HG02763 (cell line): ENCODE data around the gene RGS19.

Experiments
- ATAC-seq: cut with Tn5 transposase; IDR thresholded peaks from one replicate; pipeline ENCODE4 v1.9.1; 2021; ENCODE audit warnings: mild to moderate bottlenecking, moderate library complexity; ENCODE audit not compliant: unreplicated experiment

RGS19 gene

DNA sequence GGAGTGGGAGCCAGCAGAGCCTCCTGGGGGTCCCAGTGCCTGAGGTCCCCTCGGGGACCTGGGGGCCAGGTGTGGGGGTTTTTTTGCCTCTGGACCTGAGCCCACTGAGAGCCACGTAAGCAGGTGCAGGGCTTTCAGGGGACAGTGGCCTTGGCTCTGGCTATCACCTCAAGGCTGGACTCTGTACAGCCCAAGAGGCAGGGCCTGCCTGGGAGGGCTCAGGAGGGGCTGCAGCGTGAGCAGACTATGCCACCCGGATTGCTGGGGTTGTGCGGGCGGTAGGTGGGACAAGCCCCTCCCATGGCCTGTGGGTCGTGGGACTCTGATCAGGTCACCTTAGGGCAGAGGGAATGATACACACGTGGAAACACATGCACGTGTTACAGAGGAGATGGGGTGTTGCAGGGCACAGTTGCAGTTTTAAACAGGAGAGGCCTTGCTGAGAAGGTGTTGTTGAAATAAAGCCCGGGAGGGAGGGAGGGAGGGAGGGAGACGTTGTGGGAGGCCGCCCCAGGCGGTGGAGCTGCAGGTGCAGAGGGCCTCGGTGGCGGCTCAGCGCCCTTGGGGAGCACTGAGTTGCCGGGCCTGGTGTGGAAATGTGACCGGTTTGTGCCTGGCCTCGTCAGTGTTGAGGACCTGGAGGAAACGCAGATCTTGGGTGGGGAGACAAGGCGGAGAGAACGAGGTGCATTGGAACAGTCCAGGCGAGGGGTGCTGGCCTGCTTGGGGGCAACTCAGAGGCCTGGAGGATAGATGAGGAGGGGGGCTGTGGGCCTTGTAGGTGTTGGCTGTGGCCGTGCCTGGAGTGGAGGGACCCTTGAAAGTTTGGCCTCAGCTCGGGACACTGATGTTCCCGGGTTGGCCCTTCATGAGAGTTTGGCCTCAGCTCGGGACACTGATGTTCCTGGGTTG lies 14.0 kb downstream of the RGS19 start:
- ATAC-seq, result no peak

DNA sequence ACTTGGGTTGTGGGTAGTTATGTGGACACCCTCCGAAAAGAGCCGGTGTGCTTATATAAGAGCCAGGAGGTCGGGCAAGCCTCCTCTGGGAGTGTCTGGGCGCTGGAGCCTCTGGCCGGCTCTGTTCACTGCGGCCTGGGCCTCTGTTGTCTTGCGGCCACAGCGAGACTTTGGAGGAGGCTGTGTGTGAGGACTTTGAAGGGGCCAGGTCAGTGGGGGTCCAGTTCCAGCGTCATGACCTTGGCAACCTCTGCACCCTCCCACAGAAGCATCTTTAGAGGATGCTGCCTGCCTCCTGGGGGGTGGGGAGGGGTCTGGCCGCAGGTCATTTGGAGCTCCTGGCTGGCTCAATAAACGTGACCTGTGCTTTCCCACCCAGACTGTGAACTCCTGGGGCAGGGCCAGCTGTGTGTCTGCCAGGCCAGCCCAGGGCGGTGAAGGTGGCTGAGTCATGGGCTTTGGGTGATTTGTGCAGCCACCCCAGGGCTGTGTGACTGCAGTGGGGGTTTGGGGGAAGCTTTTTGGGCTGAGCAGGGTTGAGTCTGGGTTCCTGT lies 15.1 kb downstream of the RGS19 start:
- no peak for ATAC-seq

DNA sequence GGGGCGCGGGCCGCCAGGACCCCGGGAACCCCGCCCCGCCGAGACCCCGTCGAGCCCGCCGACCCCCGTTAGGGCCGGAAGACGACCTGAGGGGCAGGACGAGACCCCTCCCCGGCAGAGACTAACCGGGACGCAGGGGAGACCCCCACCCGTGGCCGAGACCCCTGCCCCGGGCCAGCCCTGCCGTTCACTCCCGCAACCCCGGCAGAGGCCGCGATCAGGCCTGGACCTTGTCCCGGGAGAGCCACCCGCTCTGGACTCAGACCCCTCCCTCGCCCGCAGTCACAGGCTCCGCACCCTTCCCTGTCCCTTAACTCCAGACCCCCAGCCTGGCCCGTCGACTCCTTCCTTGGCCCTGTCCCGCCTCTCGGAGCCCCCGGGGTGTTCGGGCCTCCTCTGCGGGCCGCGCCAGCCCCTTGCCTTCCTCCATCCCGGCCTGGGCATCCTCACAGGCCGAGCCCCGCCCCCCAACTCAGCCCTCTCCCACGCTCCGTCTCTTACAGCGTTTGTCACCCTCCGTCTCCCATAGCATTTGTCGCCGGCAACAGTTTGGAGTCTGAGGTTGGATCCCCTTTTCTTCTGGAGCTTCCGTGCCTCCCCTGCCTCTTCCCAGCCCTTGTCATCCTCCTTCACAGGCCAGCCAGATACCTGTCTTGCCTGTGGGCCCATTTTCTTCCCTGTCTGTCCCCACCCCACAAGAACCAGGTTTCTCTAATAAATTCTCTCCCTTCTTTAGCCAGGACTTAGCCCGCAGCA lies 15.8 kb downstream of the RGS19 start:
- ATAC-seq, result no peak

DNA sequence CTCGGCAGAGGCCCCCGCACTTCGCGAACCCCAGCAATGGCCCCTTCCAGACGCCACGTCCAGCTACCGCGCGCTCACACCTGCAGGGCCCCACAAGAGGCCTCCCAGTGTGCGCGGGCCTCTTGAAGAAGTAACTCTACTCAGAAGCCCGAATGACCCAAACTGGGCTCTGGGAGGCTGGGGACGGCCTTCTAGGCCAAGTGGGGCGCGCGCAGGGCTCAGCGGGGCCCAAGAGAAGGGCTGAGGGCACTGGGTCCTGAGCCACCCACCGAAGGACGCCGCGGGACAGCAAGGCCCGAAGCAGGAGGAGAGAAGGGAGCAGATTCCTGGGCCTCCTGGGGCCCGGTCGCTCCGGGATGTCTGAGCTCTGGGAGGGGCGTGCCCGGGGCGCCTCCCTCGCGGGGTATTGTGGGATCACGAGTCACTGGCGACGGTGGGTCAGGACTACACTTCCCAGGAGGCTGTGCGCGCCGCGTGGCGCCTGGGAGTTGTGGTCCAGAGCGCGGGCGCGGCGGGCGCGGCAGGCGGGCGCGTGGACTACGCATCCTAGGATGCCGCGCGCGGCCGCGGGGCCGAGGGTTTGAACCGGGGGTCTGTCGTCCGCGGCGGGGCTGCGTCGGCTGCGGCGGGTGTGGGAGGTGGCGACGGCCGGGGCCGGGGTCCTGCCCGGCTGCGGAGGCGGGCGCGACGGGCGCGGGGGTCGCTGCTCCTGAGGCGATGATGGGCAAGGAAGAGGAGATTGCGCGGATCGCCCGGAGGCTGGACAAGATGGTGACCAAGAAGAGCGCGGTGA lies 16.5 kb downstream of the RGS19 start, which contains the start of gene TCEA2:
Gene TCEA2 (plus strand): TSS at position 603 of the 793 bp plus-strand sequence. CDS start 115 bp downstream, at position 718.
- ATAC-seq, result peak; percentile 83

DNA sequence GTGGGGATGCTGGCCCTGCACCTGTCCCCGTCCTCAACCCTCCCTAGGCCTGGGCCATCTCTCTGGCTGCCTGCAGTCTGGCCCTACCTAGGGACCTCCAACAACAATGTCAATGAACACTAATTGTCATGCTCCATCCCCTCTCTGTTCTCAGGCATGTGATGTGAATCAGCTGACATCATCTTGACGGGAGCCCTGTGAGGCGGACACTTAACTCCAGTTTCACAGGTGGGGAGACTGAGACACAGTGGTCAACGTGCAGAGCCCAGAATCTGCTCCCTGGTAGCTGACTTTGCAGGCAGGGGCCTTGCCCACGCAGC lies 17.1 kb downstream of the RGS19 start:
- no peak for ATAC-seq

DNA sequence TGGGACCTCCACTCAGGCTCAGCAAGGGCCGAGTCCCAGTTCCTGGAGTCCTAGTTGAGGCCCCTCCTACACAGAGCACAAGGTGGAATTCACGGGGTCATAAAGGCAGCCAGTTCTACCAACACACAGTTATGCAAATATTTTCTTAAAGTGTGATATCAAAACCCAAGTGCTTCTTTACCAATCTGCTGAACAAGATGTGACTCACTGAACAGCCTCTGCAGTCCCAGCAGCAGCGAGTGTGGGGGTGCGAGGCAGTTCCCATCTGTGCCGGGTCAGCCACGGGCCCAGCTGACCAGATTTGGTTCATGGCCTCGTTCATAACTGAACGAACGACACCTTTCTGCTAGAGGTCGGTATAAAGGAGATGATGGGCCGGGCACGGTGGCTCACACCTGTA lies 20.8 kb downstream of the RGS19 start:
- no peak for ATAC-seq

DNA sequence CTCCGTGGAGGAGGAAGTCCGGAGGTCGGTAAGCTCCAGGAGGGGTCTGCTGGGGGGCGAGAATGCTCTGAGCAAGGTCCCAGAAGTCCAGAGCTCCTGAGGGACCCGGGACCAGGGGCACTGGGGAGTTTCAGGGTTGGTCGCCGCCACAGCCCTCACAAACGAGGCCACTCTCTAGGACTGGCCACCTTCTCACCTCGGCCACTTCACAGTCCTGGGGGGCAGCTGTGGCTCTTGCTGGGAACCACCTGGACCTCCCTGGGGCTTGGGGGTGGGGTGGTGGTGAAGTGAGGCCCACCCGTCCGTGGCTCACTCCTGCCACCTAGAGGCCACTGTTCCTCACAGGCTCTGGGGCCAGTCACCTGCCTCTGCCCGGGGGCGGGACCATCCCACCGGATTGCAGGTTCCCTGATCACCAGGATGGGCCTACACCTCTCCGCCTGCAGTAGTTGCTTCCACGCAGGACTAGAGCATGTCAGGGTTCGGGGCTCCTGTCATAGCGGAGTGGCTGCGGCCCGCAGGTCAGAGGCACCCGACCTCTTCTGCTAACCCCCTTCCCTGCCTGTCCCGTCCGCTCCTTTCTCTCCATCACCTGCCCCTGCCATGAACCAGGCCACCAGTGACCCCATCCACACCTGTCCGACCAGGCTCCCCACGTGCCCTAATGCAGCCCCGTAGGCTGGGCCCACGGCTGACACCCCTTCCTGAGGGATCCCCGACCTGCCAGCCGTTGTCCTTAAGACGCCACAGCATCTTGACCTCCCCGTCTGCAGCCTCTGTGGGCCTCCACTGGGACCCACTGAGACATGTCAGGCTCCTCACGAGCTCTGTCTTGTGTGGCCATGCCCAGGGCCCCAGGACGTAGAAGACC lies 21.5 kb downstream of the RGS19 start:
- ATAC-seq, result no peak

DNA sequence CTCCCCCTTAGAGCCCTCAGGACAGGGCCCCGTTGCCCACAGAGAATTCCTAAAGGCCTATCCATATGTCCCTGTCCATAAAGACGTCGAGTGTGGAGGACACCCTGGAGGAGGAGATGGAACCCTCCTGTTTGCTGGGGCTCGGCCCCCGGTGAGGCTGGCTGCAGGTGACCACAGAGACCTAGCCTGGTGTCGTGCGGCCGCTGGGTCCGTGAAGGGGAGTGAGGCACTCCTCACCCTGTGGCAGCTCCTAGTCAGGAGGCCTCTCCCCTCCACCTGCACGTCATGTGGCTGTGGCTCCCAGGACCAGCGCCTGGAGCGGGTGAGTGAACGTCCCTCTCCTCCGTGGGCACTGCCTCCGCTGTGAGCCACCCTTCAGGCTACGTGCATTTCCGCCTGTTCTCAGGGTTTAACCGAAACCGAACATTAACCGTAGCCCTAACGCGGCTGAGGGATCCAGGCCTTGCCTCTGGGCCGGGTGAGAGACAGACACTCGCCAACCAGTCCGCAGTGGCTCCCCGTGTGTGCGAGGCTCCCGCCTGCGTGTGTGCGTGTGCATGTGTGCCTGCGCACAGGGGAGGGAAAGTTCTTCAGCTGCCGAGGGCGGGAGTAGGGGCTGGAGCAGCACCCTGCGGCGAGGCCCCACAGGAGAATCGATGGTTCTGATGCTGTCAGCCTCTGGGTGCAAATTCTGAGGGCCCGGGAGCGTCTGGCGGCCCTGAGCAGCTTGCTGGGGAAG lies 22.3 kb downstream of the RGS19 start:
- no peak for ATAC-seq

DNA sequence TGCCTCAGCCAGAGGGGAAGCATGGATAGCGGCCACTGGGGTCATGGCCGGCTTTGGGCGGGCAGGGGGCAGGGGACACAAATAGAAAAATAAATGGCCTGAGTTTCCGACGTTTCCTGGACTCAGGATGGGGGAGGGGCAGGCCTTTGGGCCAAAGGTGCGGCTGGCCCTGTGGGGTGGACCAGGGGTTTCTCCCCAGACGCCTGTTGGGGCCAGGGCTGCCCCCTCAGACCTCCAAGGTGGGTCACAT lies 22.8 kb downstream of the RGS19 start:
- no peak for ATAC-seq

DNA sequence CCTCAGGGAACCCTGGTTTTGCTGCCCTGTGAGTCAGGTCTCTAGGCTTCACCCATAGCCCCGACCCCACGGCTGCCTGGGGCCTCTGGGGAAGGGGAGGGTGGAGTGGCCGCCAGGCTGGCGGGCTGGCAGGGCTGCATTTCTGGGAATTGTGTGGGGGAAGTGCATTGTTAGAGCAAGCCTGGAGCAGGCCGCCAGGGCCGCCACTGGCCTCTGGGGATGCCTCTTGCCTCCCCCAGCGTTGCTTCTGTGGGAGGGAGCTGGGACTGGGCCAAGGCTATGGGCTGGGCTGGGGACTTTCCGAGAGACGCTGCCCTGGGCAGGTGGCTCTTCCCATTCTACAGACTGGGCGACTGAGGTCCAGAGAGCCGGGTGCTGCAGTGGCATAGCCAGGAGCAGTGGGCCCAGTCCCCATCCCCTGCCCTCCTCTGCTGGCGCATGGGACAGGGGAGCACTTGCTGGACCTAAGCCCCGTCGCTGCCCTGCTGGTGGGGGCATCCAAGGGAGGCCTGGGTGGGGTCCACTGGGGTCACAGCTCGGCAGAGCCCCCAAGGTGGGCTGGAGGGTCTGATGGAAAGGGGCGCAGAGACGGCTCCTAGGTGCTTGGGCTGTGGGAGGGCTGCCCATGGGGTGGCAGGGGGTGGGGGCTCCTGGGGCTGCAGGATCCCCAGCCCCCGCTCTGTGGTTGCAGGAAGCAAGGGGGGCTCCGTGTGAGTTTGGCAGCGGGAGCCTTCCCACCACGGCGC lies 23.3 kb downstream of the RGS19 start:
- ATAC-seq, result no peak

DNA sequence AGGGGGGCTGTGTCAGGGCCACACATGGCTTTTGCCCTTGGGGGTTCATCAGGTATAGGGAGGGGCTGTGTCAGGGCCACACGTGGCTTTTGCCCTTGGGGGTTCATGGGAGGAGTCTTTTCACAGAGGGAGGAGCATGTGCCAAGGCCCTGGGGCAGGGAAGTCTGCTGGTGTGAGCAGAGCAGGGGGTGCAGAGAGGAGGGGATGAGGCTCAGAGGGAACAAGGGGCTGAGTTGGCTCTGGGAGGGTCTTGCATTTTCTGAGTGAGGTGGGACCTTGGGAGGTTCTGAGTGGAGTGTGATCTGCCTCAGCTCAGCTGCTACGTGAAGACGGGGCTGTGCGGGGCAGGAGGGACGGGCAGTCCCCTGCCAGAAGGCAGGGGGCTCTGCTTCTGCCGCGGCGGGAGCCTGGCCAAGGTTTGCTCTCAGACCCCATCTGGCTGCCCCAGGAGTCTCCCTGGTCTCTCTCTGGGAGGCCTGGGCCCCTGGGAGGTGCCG lies 23.9 kb downstream of the RGS19 start:
- no peak for ATAC-seq

DNA sequence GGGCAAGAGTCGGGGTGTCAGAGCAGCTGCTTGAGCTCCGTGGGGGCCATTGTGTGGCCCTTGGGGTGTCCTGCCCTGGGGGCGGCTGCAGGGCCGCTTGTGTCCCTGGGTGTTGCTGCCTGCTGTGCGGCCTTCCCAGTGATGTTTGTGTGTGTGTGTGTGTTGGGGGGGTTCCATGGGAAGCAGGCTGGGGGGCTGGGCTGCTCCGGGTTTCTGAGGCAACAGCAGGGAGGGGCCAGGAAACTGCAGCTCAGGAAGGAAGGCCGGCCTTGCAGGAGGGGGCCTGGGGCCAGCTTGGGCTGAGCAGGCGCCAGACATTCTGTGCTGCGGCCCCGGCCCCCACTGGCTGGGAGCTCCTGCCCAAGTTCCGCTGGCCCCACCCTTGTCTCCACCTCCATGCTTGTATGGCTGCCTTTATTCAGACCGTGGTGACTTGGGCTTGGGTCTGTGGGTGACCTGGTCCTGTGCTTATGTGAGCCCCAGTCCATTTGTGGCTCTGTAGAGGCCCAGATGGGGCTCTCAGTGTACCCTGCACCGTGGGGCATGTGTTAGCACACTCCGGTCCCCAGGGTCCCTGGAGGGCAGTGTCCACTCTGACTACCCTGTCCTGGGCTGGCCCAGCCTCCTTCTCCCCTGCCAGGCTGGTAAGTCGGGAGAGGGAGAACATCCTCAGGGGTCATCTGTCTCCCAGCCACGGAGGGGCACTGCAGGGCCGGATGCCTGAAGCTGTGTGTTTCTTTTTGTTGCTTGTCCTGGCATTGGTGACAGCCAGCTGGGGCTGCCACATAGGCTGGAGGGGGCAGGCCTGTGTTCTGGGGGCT lies 25.3 kb downstream of the RGS19 start:
- ATAC-seq, result no peak

DNA sequence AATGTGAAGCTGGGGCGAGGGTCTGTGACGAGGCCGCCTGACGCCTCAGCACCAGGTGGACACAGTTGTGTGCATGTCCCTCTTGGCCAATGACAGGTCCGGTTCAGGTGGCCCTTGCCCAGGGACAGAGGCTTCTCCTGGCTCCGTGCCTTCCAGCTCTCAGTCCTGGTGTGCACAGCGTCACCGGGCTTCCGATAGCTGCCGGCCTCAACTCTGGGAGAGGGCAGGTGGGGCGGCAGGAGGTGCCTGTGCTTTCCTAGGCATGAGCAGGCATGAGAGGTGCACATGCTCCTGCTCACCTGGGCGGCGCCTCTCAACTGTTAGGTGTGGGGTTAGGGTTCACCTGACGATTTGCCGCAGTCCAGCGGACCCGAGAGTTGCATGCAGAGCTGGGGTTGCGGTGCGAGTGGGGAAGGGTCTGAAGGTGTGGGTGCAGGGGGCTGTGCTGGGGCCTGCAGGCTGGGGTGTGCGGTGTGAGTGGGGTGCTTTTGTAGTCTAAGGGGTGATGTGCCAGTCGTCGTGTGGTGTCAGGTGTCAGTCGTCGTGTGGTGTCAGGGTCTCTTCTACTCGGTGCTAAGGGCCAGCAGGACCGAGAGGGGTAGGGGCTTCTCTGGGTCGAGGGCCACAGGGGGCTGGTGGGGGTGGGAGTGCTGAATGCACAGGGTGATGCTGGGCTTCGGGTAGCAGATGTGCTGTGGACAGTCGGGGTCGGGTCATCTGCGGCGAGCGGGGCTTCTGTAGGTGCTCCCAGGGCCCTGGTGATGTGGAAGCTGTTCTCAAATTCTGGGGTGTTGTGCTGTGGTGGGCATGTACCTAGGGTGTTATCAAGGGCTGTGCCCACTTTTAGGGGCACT lies 26.1 kb downstream of the RGS19 start:
- no peak for ATAC-seq

DNA sequence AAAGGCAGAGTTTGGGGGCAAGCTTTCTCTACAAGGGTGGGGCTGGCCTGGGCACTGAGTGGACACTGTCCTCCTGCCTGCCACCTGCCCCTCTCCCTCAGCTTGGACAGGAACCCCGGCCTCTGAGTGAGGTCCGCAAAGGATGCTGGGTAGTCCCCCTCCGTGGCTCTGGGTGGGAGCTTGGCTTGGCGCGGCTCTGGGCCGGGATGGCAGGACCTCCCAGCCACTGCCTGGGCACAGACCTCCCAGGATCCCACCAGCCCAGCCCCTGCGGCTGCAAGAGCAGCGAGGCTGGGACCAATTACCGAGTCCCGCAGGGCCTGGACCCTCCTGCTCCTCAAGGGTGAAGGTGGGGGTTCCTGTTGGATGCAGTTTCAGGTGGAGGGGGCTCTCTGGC lies 27.0 kb downstream of the RGS19 start:
- ATAC-seq, result no peak

DNA sequence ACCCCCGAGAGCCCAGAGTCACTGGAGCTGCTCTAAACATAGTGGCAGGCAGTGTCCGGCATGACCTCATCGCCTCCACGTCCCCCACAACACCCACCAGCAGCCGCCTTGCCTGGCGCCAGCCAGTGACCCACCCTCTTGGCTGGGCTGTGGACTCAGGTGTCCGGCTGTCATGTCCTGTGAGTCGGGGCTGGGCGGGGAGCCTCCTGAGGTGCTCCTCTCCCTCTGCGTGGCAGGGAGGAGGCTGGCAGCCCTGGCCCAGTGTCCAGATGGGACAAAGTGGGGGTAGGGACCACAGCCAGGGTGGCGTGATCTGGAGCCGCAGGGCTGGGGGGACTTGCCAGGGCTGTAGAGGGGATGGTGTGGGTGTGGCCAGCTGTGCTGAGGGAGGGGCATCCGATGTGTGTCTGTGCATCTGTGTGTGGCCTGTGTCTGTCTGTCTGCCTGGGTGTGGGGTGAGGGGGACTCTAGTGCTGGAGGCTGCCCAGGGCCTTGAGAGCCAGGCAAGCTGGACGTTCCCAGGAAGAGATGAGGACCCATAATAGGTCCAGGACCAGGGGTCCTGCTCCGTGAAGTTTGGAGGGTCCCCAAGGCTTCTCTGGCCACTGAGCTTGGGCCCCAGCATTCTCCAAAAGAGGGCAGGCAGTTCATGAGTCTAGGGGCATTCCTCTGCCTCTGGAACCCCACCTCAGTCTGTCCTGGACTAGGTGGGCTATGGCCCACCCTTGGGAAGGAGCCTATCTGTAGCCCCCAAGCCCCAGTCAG lies 27.6 kb downstream of the RGS19 start:
- no peak for ATAC-seq

DNA sequence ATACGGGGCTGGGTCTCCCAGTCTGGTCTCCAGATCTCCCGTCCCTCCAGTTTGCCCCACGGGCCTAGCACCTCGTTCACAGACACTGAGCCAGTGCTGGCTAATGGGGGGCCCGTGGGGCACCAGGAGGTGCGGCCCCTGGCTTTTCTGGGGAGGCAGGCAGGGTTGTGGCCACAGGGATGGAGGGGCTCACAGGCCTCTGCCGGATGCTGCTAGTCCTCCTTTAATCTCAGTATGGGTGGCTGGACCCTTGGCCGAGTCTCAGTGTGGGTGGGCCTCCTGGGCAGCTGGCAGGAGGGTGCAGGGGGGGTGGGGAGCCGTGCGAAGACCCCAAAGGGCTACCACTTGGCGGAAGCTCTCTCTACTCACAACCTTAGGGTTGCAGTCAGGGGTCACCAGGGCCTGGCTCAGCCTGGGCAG lies 28.3 kb downstream of the RGS19 start:
- no peak for ATAC-seq
